CD4-positive, alpha-beta T cell treated with Interferon gamma for 1 hour (primary cell): ENCODE measurements around the gene SPTBN5.

Experiments used
- DNase-seq: peaks from one replicate; pipeline ENCODE4 v3.0.0-alpha.2; 2020

SPTBN5 gene

DNA sequence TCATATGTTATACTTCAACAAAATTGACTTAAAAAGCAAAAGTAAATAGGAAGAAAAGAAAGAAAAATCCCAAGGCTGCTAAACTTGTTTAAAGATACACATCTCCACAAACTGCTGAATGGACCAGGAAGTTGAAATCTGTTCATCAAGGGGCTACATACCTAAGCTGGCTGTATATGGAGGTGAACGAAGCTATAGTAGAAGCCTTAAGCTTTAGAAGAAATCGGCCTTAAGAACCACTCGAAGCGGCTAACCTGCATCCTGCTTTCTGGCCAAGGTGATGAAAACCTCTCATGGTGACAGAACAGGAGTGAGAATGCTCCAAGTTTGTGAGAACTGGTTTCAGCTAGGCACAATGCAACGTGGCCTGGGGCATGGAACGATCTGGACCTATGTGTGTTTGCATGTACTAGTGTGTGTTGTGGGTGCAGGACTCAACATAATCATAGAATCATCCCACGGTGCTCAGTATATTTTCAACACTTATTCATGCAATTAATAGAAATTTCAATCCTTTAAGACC lies 31.3 kb upstream of the SPTBN5 start:
- DNase-seq = no peak

DNA sequence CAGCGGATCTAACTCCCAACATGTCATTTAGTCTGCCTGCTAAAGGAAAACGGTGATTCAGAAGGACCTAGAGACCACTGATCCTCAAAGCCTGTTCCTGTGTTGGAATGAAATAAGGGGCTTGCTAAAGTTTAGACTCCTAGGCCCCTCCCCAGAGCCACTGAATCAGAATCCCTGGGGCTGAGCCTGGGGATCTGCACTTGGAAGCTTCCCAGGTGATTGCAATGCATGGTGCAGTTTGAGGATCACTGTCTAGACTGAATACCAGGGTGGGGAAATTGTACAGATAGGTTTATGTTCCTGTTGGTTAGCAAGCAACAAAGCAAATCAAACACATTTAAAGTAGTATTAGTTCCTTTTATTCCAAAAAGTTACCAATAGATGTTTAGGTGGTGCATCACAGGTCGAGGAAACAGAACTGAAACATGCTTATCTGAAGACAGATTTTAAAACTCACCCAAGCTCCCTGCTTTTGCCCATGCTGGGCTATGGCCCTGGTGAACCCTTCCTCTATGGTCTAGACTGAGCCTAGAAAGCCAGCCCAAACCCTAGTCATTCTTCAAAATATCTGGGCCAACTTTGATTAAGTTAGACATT lies 29.6 kb upstream of the SPTBN5 start:
- no peak for DNase-seq

DNA sequence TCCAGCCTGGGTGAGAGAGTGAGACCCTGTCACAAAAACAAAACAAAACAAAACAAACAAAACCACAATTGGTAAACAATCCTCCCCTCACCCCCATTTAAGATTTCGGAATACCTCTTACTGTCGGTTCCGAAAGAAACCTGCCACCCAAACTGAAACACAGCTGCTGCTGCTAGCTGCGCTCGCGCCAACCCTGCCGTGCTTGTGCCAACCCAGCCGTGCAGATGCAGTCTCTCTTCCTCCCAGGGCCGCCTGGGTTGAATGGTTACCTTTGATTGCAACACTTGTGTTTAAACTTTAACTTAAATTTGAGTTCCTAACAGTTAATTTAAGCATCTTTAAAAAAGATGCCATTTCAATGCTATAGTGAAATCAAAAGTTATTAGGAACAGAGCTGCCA lies 28.5 kb upstream of the SPTBN5 start:
- no peak for DNase-seq

DNA sequence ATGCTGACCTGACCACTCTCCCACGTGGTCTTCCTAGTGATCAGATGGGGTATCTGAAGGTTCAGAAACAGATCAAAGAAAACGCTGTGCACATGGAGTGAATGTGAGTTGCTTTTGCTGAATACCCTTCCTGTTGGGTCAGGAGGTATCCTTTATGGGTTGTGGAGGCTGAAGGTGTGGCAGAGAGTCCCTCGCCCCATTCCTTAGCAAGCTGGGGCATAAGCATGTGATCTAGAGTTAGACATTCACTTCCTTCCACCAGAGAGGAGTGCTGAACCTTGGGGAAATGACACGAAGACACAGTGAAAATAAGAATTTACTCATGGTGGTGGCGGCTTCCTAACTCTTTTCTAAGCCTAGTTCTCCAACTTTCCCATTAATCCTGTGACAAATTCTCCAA lies 27.8 kb upstream of the SPTBN5 start:
- no peak for DNase-seq

GRCh38 chr15:41921167-41921566 lies 27.3 kb upstream of the SPTBN5 start:
- no peak for DNase-seq

DNA sequence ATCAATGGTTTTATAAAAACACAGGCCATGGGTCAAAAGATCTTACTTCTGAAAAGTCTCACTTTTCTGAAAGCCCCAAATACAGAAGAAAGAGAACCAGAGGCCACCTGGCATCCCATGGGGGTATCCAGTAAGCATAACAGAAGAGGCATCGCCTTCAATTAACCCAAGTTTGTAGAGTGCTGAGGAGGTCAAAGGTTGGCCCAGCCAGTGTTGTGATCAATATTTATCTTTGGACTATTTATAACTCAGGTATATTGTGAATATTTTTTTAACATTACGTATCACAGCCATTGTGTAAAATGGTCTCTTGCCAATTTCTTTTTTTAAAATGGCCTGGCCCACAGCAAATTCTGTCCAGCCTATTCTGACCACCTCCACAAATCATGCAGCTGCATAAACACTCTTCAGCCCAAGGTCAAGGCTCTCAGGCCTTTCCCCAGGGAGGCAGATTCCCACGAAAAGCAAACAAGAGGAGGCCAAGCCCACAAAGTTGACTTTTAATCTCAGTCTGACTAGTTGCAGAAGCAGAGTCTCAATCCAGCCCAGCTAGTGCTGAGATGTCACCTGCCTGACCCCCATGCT lies 26.2 kb upstream of the SPTBN5 start:
- no peak for DNase-seq

- DNase-seq = no peak
These were observed 25.5 kb upstream of the SPTBN5 start for GRCh38 chr15:41919201-41919820.

DNA sequence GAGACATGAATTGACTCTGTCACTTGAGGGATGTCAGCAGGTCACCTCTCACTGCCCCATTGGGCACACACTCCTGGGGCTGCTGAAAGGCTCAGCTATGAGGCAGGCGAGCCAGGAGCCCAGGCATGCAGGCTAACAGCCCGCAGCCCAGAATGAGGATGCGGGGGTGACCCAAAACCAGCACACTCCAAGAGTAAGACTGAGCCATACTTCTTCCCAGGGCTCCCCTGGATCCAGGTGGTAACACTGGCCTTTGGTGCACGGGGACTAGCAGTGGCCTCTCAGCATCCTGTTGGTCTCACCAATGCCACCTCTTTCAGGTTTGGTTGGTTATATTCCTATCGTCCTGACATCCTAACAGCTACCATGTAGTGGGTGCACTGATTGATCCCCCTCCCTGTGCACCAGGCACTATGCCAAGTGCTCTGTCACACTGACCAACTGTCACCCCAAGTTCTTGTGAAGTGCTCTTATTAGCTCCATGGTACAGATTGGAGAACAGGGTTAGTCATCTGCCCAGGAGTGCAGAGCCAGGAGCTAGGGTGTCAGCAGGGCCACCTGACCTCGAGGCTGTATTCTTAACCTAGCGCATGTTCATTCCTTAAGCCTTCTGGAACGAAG lies 24.8 kb upstream of the SPTBN5 start:
- no peak for DNase-seq

DNA sequence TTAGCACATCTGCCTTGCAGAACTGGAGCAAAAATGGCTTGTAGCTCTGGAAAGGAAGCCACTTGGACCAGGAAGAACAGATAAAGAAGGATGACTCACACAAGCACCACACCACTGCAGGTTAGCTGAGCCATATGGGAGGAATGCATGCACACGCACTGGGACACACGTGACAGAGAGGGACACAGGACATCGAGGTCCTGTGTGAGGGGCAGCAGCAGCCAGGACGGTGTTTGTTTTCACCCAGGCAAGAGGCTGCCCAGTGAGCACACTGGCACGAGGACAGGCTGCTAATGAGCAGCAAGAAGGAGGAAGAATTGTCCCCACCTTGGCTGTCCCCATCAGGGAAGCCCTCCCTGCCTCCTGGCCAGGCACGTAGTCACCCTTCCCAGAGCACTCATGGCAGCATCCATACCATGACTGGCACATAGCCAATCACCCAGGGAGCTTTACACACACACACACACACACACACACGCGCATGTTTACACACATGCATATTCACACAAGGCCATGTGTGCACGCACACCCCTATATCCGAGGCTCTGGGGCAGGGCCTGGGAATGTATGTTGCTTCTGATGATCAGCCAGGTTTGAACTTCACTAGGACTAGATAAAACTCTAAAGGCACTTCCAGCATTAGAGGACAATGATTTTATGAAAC lies 24.0 kb upstream of the SPTBN5 start:
- no peak for DNase-seq

DNA sequence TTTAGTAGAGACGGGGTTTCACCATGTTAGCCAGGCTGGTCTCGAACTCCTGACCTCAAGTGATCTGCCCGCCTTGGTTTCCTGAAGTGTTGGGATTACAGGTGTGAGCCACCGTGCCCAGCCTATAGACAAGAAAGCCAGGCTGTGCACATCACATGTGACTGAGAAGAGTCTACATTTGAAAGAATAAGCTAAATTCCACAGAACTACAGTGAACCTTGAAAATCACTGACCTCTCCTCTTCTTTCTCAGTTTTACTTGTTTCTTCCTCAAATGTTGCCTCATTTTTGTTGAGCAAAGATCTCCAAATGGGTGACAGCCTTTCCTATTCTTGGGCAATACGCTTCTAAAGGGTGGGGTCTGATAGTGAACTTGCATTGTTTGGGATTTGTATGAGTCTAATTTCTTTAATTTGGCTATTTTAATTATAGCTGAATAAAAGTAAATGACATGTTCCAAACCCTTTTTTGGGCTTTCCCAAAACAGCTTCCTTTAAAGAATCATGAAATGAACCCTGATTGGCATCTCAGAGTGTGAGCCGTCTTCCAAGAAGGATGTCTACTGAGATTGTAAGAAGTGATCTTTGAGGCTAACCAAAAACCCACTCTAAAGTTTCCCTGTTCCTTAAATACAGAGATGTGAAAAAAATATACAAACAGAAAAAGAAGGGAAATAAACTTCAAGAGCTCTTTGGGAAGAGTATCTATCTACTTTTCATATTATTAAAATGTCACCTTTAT lies 21.6 kb upstream of the SPTBN5 start:
- DNase-seq = no peak

DNA sequence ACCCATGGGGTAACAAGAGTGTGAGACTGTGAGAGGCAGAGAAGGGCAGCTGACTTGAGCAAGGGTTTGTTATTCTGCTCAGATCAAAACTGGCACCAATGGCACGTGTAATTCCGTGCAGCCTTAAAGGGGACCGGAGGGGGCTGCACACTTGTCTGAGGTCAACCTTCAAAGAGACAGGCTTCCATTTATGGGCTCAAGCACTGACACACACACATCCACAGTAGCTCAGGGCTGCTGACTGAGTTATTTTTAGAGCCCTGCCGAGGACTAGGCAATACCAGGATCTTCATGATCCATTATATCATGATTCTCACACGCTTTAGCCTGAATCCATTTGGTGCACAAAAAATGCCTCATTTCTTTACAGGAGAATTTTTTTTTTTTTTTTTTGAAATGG lies 20.6 kb upstream of the SPTBN5 start:
- DNase-seq = no peak

DNA sequence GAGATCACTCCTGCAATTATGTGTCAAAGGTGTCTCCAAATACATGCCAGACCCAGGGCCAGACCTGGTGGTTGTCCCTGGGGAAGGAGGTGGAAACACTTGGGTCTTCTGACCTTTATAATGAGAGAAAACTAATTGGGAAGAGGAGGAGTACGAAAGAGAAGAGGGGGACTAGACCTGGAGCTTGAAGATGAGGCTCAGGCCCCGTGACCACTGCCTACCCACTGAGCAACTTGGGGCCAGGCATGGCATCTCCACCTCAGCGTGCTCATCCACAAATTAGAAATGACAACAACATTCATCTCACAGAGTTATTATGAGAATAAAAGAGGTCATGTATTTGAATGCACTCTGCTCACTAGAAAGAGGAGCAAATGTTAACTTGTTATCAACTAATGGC lies 19.4 kb upstream of the SPTBN5 start:
- no peak for DNase-seq

DNA sequence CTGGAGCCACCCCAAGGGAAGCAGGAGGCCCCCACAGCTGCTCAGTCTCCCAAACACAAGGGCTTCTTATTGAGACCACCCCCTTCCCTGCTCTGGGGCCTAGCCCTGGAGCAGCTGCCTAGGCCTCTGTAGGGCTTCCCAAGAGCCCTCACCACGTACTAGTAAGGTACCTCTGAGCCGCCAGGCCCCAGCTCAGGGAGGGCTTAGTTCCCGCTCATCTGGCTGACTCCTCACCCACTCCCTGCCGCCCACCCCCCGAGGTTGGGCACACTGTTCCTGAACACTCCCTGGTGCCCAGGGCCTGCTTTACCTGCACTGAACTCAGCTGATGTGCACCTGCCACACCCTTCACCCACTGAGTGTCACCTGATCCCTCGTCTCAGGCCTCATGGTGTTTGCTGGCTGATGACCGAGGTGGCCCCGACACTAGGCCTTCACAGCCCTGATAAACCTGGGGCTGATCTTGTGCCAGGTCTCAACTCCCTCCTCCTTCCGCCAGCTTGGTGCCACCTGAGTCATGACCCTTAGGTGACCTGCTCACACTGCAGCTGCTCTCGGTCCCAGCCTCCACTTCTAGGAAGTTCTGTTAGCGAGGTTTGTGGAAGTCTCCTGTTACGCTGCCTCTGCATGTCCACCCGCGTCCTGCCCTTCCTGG lies 18.0 kb upstream of the SPTBN5 start:
- no peak for DNase-seq

DNA sequence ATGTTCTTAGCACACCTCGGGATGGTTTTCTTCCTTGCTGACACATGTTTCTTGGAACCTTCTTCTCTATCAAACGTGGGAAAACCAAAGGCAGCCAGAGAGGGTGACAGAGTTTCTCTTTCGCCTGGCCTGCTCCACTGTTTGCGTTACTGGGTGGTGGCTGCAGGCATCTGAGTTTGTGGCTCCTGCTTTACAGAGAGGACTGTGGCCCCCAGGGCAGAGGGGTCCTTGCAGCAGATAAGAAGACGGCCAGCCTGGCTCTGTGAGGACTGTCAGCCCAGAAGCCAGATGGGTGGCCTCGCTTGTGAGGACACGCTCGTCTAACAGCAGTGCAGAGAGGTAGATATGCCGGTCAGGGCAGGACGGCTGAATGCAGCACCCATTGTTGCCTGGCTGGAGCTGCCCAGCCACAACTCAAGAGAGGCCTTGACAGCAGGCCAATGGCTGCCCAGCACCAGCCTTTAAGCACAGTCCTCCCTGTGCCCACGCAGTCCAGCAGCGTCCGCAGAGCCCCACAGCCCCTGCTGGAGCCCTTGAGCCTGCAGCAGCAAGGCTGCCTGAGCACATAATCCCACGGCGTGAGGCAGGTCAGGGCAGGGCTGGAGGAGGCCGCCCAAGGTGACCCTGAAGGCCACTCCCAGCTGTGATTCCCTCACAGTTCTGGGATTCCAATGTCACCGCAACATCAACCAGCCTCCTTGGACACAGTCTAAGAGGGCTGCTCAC lies 15.0 kb upstream of the SPTBN5 start:
- DNase-seq = no peak

DNA sequence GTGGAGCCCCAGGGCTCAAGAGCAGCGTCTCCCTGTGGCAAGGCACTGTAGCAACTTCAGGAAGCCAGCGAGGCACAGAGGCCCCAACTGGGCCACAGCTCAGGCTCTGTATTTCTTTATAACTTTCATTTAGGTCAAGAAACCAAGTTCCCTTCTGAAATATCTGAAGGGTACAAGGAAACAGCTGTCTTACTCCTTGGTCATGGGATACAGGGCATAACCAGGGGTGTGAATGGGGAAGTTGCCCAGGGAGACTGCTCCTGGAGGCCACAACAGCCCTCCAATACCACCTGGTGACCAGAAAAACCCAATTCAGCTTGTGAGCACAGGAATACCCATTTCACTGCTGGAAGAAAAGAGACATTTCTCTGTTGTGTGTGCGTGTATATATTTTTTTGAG lies 13.3 kb upstream of the SPTBN5 start:
- DNase-seq = no peak

GRCh38 chr15:41906608-41907007 lies 12.8 kb upstream of the SPTBN5 start:
- no peak for DNase-seq

DNA sequence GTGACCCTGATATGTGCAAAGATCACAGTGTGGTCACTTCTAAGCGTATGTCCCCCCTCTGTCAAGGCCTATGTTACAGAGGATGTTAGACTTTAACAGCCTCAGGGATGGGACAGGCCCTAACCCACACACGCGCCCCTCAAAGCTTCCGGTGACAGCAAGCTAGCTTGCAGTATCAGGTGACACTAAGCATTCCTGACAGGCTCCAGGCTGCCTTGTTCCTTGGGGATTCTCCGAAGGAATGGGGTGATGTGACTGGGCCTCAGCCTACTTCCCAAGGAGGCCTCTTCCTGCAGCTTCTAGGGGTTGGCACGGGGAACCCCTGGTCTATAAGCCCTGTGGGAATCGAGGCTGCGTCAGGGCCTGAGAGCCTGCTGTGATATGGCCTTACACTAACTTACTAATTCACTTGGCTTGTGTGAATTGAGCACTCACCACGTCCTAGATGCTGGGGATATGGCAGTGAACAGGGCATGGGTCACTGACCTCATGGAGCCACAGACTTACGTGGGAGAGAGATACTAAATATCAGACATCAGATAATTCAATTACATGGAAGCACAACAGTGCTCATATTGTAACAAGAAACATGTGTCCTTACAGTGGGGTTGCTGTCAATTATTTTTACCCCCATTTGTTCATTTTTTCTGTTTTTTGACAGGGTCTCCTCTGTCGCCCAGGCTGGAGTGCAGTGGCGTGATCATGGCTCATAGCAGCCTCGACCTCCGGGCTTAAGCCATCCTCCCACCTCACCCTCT lies 11.4 kb upstream of the SPTBN5 start:
- no peak for DNase-seq

- DNase-seq = peak; percentile 68
These were observed 10.7 kb upstream of the SPTBN5 start for GRCh38 chr15:41904541-41905005.

DNA sequence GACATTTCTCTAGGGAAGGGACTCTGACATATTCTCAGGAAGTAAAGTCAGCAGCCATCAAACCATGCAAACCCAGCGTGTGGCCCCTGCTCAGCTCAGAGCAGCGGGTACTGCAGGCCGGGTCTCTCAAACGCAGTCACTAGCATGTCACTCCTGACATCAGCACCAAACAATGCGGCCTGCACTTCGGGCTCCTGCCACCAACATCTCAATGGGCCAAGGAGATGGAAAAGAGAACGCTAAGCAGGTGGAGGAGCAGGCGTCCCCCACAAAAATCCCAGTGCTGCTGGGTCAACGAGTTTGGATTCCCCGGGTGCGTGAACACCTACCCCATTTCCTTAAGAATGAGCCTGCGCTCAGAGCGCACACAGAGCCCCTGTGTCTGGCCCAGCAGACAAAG lies 9.9 kb upstream of the SPTBN5 start:
- no peak for DNase-seq

GRCh38 chr15:41901431-41901830 lies 7.6 kb upstream of the SPTBN5 start:
- no peak for DNase-seq
